Lung (tissue), 12 donors: ENCODE results near the gene CMBL. TPM values are rescaled to one million over a fixed set of nuclear protein-coding genes. Genes with fewer than 3 reads are reported as not detected.

ENCODE experiments used
- ATAC-seq: fragments of 200-7000 bp; cut with Tn5 transposase; one replicate; pipeline ENCODE4 v1.9.1; 2020; ENCODE audit warnings: moderate number of reproducible peaks; ENCODE audit not compliant: insufficient read depth, low FRiP score
- DNase-seq, 3 donors: peaks; one replicate each; pipeline ENCODE4 v3.0.0-alpha.2; 2013 to 2017
- H3K27ac ChIP-seq, 2 donors: one replicate each; pipeline ENCODE4 v1.5.1; 2013; ENCODE audit warnings: mild to moderate bottlenecking in 2 of 2, moderate library complexity in 2 of 2, control low read depth in 1 of 2, inconsistent platforms in 1 of 2, low read depth in 1 of 2, low read length in 1 of 2
- H3K27me3 ChIP-seq, 3 donors: one replicate each; pipeline ENCODE4 v1.5.1; 2013; ENCODE audit warnings: low read length in 2 of 3; ENCODE audit not compliant: control insufficient read depth in 3 of 3, insufficient read depth in 3 of 3
- H3K36me3 ChIP-seq, 4 donors: one replicate each; pipeline ENCODE4 v1.5.1; 2013; ENCODE audit warnings: low read length in 4 of 4, mild to moderate bottlenecking in 1 of 4, moderate library complexity in 1 of 4; ENCODE audit not compliant: control insufficient read depth in 4 of 4, insufficient read depth in 4 of 4
- H3K4me1 ChIP-seq, 5 donors: one replicate each; pipeline ENCODE4 v1.5.1; 2013; ENCODE audit warnings: low read length in 5 of 5, mild to moderate bottlenecking in 2 of 5, moderate library complexity in 1 of 5; ENCODE audit not compliant: control insufficient read depth in 5 of 5, insufficient read depth in 5 of 5
- H3K4me3 ChIP-seq: one replicate; pipeline ENCODE4 v1.5.1; 2013; ENCODE audit warnings: mild to moderate bottlenecking, control low read depth, moderate library complexity
- H3K9ac ChIP-seq, 2 donors: one replicate each; pipeline ENCODE4 v1.5.1; 2013; ENCODE audit warnings: low read length in 2 of 2, control low read depth in 1 of 2; ENCODE audit not compliant: insufficient read depth in 1 of 2
- H3K9me3 ChIP-seq, 4 donors: one replicate each; pipeline ENCODE4 v1.5.1; 2013; ENCODE audit warnings: low read length in 3 of 4, mild to moderate bottlenecking in 1 of 4, moderate library complexity in 1 of 4; ENCODE audit not compliant: control insufficient read depth in 4 of 4, insufficient read depth in 3 of 4
- WGBS, 2 donors: extraction: QIAGEN DNeasy Blood & Tissue Kit; methylation state at CpG; one replicate each; pipeline ENCODE4 v1.1.7; 2013; 5-methylcytosine and 5-hydroxymethylcytosine counted together
- polyA plus RNA-seq, 2 donors: library from polyadenylated mRNA; stranded (reverse); fragments of 200-250 nt; gene quantifications; one replicate each; pipeline ENCODE4 v1.2.1, GENCODE V29; 2013
- total RNA-seq, 2 donors: library from RNA; depleted of rRNA in 1 of 2; stranded (reverse); fragments of >200 nt in 1 of 2; gene quantifications; one replicate each; pipeline ENCODE4 v1.2.1, GENCODE V29; 2014 to 2021
- TF ChIP-seq, protein P1 (sequence below): IDR thresholded peaks from 2 replicates; pipeline ENCODE4 v1.5.1; 2012; ENCODE audit warnings: mild to moderate bottlenecking; ENCODE audit errors: control extremely low read depth, extremely low read depth
- donor health status: control.
- donor health status: control.
- donor health status: Bipolar disorder and iron deficiency.
- donor health status: healthy.
- donor health status: DM: yes; HTN: yes; CAD: no.

The CMBL gene
- total and polyA plus RNA-seq, 4 donors = 8.1 to 15.9 (median 12.9) TPM

DNA sequence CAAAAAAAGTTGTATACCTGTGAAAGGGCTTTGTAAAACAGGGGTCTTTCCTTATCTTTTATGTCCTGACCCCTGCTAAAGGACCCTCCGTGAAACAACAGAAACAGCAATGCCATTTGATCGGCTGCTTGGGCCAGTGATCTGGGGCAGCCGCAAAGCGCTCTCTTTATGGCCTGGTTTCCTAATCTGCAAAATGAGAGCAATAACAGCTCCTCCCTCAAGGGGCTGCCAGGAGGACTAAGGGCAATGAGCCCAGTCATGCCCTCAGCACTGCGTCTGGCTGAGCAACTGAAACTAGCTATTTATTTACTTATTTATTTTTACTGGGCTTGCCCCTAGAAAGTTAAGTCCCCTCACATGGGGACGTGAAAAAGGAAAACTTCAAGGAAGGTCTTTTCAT lies 18.3 kb downstream of the CMBL start:
- H3K4me3 ChIP-seq = no peak overlapping the region
- no peak overlapping the region for H3K9ac ChIP-seq
- H3K36me3 ChIP-seq = peaks cover 0 to 9% (median 2%) of the 10 kb centered on the region in 4 donors
- H3K27me3 ChIP-seq = no peaks in the 10 kb centered on the region
- WGBS, 2 donors = 68 to 79% methylated on average over 6 of the region's 6 CpGs
- H3K9me3 ChIP-seq = no peaks in the 10 kb centered on the region
- peak; percentile 32 for ATAC-seq
- H3K4me1 ChIP-seq = peaks cover 0 to 3% (median 0%) of the 10 kb centered on the region in 5 donors
- H3K27ac ChIP-seq = peak overlapping the region in 1 of 2 donors; percentile 10
- TF ChIP-seq, protein P1, sequence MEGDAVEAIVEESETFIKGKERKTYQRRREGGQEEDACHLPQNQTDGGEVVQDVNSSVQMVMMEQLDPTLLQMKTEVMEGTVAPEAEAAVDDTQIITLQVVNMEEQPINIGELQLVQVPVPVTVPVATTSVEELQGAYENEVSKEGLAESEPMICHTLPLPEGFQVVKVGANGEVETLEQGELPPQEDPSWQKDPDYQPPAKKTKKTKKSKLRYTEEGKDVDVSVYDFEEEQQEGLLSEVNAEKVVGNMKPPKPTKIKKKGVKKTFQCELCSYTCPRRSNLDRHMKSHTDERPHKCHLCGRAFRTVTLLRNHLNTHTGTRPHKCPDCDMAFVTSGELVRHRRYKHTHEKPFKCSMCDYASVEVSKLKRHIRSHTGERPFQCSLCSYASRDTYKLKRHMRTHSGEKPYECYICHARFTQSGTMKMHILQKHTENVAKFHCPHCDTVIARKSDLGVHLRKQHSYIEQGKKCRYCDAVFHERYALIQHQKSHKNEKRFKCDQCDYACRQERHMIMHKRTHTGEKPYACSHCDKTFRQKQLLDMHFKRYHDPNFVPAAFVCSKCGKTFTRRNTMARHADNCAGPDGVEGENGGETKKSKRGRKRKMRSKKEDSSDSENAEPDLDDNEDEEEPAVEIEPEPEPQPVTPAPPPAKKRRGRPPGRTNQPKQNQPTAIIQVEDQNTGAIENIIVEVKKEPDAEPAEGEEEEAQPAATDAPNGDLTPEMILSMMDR = no peak
- DNase-seq = no peak

DNA sequence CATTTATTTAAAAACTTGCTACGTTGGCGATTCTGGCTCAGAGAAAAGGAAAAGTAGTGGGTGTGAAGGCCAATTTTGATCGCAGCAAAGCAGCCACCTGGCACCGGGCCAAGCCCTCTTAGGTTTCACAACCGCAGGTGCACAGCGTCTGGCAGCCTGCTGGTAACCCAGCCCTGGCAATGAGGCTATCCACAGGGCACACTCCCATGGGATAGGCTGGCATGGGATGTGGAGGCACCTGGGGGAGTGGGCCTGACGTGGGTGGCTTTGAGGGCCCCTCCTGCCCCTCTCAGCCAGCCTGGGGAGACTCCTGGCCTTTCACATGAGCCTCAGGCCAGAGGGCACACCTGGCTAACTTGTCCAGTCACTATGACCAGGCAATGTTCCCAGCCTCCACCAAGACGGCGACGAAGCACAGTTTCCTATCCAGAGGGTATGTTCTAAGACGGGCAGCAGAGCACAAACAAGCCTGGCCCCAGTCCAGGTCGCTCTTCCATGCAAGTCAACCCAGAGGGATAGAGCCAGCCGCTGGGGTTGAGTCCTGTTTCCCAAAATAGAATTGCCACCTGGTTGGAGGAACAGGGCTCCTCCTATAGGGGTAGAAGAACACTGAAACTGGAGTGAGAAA lies 19.0 kb downstream of the CMBL start:
- DNase-seq = peak; percentile 37 to 69 (median 60)
- Histone ChIP-seq H3K27ac (peak overlapping the region in 1 of 2 donors; percentile 77), H3K36me3 (peaks cover 0 to 9% (median 2%) of the 10 kb centered on the region in 4 donors), H3K9ac (no peak overlapping the region), H3K9me3 (no peaks in the 10 kb centered on the region), H3K4me3 (no peak overlapping the region), H3K4me1 (peaks cover 0 to 3% (median 0%) of the 10 kb centered on the region in 5 donors), H3K27me3 (no peaks in the 10 kb centered on the region)
- TF ChIP-seq, protein P1 = no peak
- peak; percentile 55 for ATAC-seq
- WGBS, 2 donors = 52 to 66% methylated on average over 13 of the region's 13 CpGs

DNA sequence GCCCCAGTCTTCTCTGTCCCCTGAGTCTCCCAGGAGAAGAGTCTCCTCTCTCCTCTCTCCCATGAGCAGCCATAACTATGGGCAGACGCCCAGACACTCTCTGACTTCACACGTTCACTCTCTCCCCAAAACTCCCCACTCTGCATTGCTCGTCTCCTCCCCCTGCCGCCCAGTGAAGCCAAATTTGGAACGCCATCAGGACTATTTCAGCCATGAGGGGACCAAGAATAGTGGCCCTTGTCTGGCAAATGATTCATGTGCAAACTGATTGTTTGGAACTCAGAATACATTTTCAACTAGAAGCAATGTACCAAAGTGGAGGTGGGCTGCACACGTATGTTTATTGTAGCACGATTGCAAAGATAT lies 20.9 kb downstream of the CMBL start:
- H3K27me3 ChIP-seq = no peaks in the 10 kb centered on the region
- TF ChIP-seq, protein P1 = no peak
- ATAC-seq (no peak), DNase-seq (no peak)
- H3K9me3 ChIP-seq = no peaks in the 10 kb centered on the region
- H3K27ac ChIP-seq = no peak overlapping the region
- H3K9ac ChIP-seq = no peak overlapping the region
- no peak overlapping the region for H3K4me3 ChIP-seq
- 89 to 92% methylated on average over 7 of the region's 7 CpGs for WGBS, 2 donors
- peaks cover 0 to 3% (median 0%) of the 10 kb centered on the region in 5 donors for H3K4me1 ChIP-seq
- H3K36me3 ChIP-seq = peaks cover 0 to 9% (median 2%) of the 10 kb centered on the region in 4 donors
